Stomach (tissue), 4 donors: Measurements from ENCODE around the gene CYP27A1.

Experiments used
- CTCF ChIP-seq, 7 experiments: fragments of 450-650 bp in 4 of 7; fragments of 200-600 bp in 3 of 7; sonication (generic) in 3 of 7; IDR thresholded peaks; one replicate each; pipeline ENCODE4 v1.5.1; 2016 to 2019; ENCODE audit warnings: antibody characterized with exemption in 7 of 7, control low read depth in 2 of 7, mild to moderate bottlenecking in 1 of 7
- EP300 ChIP-seq: sonication (generic); formaldehyde crosslinking; IDR thresholded peaks from one replicate; pipeline ENCODE4 v1.6.1; 2017; ENCODE audit warnings: antibody characterized with exemption
- POLR2A ChIP-seq, 4 donors: fragments of 450-650 bp; IDR thresholded peaks; one replicate each; pipeline ENCODE4 v1.6.1; 2016; ENCODE audit warnings: antibody characterized with exemption in 4 of 4, control low read depth in 2 of 4, mild to moderate bottlenecking in 1 of 4, moderate library complexity in 1 of 4
- POLR2AphosphoS5 ChIP-seq, 3 donors: sonication (generic); formaldehyde crosslinking; IDR thresholded peaks; one replicate each; pipeline ENCODE4 v1.6.1; 2016; ENCODE audit warnings: antibody characterized with exemption in 3 of 3

- TF ChIP-seq POLR2AphosphoS5 (IDR thresholded peaks at IDR 0.05) (no peak), CTCF (IDR thresholded peaks at IDR 0.05) (no peak), POLR2A (IDR thresholded peaks at IDR 0.05) (no peak), EP300 (no peak)
Observed at GRCh38 chr2:218853766-218854165, 71.8 kb downstream of the CYP27A1 start.
